ENCODE data around the gene SHISA3.
"Not testable (repeated sequence)": the region's sequence is repeated elsewhere in the genome, so short reads cannot be mapped to it uniquely, and the experiment has no call there.

Gene SHISA3

GRCh38 chr4:42396752-42397634 is at the start of gene SHISA3:
SHISA3 (plus strand) TSS chr4:42397488; CDS start chr4:42398057, 569 bp downstream.
- in situ Hi-C loops (cut with HindIII; ENCODE audit: low sequenced_read_pairs) = no loop called here

GRCh38 chr4:42348247-42348646 is 49.0 kb upstream of the SHISA3 start:
- in situ Hi-C loops (cut with HindIII; ENCODE audit: low sequenced_read_pairs) = no loop called here

DNA sequence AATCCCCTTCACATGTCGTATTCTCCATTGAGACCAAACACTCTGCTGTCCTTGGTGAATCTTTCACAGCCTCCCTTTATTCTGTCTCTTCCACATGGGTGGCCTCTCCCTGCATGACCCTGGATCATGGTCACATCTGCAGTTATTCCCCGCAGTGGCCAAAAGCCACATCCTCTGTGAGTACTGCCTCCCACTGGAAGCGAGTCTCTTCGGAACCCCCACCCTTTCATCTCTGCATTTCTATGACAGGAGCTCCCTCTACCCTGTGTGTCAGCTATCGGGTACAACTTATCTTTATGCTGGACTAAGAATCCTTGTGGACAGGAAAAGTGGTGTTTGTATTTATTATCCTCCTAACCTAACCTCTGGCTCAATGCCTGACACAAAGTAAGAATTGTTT is 48.6 kb upstream of the SHISA3 start:
- in situ Hi-C loops (cut with HindIII; ENCODE audit: low sequenced_read_pairs) = no loop called here

GRCh38 chr4:42350611-42351182 is 46.6 kb upstream of the SHISA3 start:
- in situ Hi-C loops (cut with HindIII; ENCODE audit: low sequenced_read_pairs) = no loop called here

- in situ Hi-C loops (cut with HindIII; ENCODE audit: low sequenced_read_pairs) = no loop called here
Measured at GRCh38 chr4:42352049-42352448, 45.2 kb upstream of the SHISA3 start.

- in situ Hi-C loops (cut with HindIII; ENCODE audit: low sequenced_read_pairs) = loop anchor here (5.0 kb wide), 1 partner anchor 155 kb away; no protein-coding TSS in a partner anchor
Measured at GRCh38 chr4:42357325-42357724, 40.0 kb upstream of the SHISA3 start.

DNA sequence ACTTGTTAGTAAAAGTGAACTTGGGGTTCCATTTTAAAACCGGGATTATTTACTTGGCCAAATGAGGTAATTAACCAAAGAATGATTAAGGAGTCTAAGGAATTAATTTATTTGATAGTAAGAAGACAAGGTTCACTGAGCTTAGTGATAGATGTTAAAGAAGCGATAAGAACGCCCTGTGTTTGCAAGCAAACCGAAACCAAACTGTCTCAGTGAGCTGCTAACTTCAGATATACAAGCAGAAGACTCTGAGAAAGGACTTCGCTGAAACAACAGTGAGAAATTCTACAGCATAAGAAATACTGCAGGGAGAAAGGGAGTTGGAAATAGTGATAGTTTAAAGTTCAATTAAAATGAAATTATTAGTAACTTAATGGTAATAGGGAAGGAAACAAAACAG is 37.6 kb upstream of the SHISA3 start:
- in situ Hi-C loops (cut with HindIII; ENCODE audit: low sequenced_read_pairs) = loop anchor here (5.0 kb wide), 1 partner anchor 153 kb away; no protein-coding TSS in a partner anchor

- in situ Hi-C loops (cut with HindIII; ENCODE audit: low sequenced_read_pairs) = no loop called here
Measured at GRCh38 chr4:42360256-42360669, 37.0 kb upstream of the SHISA3 start.

DNA sequence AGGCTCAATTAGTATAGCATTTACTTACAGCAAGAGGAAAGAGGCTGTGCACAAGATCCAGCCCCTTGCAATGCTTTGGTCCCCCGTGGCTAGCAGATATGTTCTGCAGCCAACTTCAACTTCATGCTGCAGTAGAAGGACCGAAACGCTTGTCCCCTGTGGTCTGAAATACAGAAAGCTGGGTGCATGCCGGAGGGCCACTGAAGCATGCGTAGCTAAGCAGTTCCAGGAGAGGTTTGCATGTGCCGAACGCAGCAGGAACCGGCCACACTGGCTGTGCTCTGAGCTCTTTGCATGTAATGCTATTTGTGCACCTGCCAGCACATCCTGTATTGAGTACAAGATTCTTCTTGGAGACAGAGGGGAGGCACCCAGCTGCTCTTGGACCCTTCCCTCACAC is 35.8 kb upstream of the SHISA3 start:
- in situ Hi-C loops (cut with HindIII; ENCODE audit: low sequenced_read_pairs) = no loop called here

DNA sequence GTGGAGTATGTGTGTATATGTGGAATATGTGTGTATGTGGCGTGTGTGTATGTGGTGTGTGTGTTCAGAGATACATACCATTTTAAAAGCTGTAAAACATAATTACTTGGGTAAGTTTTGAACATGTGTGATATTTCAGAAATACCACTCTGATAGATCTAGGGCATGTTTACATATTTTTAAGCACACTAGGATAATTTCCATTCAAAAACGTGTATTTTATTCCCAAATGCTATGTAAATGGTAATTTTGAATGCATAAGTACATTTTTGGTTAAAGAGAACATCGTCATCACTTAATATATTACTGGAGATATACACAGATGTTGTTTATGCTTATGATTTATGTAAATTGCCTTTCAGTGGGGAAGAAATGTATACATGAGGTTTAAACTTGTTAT is 34.7 kb upstream of the SHISA3 start:
- in situ Hi-C loops (cut with HindIII; ENCODE audit: low sequenced_read_pairs) = no loop called here

GRCh38 chr4:42363614-42364013 is 33.7 kb upstream of the SHISA3 start:
- in situ Hi-C loops (cut with HindIII; ENCODE audit: low sequenced_read_pairs) = no loop called here

DNA sequence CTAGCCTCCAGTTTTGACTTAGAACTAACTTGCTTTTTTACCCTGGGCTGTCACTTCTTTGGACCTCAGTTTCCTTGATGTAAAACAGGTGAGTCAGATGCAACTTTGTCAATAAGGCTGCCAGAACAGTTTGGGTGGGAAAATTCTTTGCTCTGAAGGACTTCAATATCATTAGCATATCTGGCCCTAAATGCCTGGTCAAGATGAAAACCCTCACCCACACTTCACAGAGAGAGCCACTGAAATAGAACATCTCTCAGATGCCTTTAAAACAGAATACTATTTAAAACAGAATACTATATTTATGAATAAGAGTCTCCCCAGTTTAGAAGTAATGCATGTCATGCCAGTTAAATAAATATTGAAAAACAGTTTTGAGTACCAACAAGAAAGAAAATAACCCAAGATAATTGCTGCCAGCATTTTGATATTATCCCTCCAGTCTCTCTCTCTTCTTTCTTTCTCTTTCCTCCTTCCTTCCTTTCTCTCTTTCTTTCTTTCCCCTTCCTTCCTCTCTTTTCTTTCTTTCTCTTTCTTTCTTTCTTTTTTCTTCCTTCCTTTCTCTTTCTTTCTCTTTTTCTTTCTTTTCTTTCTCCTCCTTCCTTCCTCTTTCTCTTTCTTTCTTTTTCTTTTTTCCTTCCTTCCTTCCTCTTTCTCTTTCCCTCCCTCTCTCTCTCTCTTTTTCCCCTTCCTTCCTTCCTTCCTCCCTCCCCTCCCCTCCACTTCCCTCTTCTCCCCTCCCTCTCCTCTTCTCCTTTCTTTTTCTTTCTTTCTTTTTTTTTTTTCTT is 32.8 kb upstream of the SHISA3 start:
- in situ Hi-C loops (cut with HindIII; ENCODE audit: low sequenced_read_pairs) = no loop called here

- in situ Hi-C loops (cut with HindIII; ENCODE audit: low sequenced_read_pairs) = no loop called here
Measured at GRCh38 chr4:42366959-42367358, 30.3 kb upstream of the SHISA3 start.

DNA sequence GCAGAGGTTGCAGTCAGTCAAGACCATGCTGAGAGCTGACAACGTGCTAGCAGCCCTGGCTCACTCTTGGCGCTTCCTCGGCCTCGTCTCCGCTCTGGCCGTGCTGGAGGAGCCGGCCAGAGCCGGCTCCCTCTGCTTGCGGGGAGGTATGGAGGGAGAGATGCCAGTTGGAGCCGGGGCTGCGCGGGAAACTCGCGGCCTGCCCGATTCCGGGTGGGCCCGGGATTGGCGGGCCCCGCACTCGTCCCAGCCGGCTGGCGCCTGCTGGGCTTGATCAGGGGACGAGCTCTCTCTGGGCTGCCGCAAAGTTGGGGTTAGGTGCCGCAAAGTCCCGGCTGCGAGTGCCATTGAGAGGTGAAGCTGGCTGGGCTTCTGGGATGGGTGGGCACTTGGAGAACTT is 27.8 kb upstream of the SHISA3 start:
- in situ Hi-C loops (cut with HindIII; ENCODE audit: low sequenced_read_pairs) = no loop called here

DNA sequence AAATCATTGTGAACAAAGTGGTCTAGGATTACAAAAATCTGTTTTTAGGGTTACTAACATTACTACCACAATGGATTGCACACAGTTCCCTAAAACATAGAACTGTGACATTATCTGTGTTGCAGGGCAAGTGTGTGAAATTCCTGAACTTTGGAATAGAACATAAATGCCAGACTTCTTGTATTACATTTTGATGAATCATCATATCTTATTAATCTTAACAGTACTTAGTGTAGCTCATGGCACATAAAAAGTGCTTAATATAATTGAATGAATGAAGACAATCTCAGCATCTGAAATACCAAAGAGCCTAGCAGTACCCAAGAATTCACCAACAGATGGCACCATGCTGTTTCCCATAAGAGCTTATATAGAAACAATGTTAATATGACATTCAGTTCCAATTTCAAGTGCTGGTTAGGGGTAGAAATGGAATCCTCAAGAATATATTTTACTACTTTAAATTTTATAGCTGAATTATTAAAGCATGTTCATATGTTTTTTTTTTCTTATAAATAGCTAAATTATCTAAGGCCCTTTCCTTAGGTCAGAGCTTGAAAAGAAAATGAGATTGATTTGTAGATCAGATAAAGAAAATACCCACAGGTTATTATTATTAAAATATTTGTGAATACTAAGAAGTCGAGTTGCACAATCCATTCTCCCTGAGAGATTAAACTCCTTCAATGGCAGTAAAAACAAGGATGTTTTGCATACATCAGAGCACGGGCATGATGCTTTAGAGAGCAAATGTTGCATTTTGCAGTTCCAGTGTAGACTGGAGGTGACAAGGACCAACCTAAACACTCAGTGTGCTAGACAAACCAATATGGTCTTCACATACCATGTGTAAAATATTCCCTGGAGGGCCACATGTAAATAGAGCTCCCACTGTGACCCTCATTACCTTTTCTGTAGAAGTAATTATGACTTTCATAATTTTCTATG is 25.7 kb upstream of the SHISA3 start:
- in situ Hi-C loops (cut with HindIII; ENCODE audit: low sequenced_read_pairs) = no loop called here

- in situ Hi-C loops (cut with HindIII; ENCODE audit: low sequenced_read_pairs) = not testable (repeated sequence)
Measured at GRCh38 chr4:42372303-42372702, 25.0 kb upstream of the SHISA3 start.

DNA sequence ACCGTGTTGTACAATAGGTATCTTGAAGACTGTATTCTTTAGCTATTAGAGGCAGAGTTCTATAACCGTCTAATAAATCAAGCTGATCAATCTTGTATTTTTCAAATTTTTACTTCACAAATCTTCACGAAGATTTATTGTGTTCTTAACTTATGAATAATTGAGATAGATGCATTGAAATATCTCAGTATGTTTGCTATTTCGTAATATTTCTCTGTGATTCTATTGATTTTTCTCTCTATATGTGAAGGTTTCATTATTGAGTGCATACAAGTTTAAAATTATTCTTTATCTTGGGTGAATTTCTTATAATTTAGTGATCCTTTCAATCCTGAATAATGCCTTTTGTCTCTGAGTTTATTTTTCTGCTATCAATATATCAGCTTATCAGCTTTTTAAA is 19.8 kb upstream of the SHISA3 start:
- in situ Hi-C loops (cut with HindIII; ENCODE audit: low sequenced_read_pairs) = no loop called here

- in situ Hi-C loops (cut with HindIII; ENCODE audit: low sequenced_read_pairs) = no loop called here
Measured at GRCh38 chr4:42381666-42382065, 15.6 kb upstream of the SHISA3 start.

DNA sequence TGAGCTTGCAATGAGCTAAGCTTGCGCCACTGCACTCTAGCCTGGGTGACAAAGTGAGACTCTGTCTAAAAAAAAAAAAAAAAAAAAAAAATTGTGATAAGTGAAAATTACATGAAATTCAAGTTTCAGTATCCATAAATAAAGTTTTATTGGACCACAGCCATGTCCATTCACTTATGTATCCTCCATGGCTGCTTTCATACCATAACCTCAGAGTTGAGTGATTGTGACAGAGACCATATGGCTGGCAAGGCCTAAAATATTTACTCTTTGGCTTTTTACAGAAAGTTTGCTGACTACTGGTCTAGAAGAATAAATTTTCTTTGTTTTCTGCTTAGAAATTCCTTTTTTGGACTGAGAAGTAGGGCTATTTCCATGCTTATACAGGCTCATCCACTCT is 11.8 kb upstream of the SHISA3 start:
- in situ Hi-C loops (cut with HindIII; ENCODE audit: low sequenced_read_pairs) = no loop called here

DNA sequence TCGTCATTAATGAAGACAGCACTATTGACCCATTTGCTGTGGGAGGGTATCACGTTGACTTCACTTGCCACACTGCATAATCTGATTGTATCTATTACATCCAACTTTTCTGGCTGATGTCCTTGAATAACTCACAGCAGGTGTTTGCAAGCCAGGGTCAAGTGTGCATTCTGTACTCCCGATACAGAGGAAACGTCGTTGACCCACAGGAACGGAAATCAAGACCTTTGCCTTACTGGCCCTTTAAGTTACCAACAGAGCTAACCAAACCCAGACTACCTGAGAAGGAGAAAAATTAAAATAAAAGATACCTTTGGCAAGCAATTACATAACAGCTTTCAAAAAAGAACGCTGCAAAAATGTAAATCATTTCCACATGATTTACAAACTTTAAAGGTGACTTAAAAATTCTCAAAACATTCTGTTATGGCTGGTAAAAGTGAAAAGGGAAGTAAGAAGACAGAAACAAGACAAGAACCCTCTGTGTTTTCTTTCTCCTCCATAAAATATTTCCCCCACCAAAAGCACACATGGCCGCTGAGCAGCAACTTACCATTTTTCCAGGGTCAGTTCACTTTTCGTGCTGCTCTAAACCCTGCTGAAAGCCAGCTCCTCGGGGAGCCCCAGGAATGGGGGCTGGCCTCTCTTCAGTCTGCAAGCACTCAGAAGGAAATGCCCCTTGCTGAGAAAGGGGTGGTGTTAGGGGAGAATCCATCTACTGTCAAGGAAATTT is 6.5 kb upstream of the SHISA3 start:
- in situ Hi-C loops (cut with HindIII; ENCODE audit: low sequenced_read_pairs) = no loop called here

Data from endothelial cell of hepatic sinusoid (primary cell).